Middle frontal gyrus (tissue), 1 donor: ENCODE data around the gene ATG4C.
"Not testable (repeated sequence)": the region's sequence is repeated elsewhere in the genome, so short reads cannot be mapped to it uniquely, and the experiment has no call there.

ENCODE experiments used
- DNase-seq: peaks from one replicate; pipeline ENCODE4 v3.0.0-alpha.2; 2015; ENCODE audit warnings: low spot score; ENCODE audit errors: extremely low spot score

The ATG4C gene

DNA sequence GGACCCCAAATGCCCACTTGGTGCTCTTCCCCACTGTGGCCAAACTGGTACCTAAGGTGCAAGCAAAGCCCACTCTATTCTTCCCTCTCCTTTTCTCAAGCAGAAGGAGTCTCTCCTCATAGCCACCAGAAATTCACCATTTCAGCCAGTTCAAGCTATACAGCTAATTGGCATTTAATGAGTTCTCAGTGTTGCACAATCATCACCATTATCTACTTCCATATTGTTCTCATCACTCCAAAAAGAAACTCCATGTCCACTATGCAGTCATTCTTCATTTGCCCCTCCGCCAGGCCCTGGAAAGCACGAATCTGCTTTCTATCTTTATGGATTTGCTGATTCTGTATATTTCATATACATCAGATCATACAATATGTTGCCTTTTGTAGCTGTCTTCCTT, 9.9 kb upstream of the ATG4C start:
- DNase-seq = no peak

DNA sequence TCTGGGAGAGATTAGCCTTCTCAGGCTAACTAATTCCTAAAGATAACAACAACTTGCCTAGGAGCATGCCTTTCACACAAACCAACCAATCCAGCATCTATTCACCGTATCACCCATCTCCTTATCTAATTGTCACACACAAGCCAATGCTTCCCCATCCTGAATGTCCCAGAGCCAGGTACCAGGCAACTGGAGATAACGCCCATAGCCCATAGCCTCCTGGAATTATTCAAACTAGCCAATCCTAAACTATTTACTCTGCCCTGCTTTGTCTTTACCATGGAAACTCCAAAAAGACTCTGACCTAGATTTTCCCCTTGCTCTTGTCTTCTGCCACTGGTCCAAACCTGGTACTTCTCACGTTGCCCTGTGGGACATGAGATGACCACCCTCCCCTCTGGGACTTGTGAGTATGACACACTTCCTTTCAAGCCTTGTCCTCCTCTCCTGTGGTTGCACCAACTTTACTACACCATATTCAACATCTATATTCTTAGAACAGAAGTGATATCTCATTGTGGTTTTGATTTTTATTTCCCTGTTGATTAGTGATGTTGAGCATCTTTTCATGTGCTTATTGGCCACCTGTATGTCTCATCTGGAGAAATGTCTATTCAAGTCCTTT, 8.8 kb upstream of the ATG4C start:
- DNase-seq = no peak

DNA sequence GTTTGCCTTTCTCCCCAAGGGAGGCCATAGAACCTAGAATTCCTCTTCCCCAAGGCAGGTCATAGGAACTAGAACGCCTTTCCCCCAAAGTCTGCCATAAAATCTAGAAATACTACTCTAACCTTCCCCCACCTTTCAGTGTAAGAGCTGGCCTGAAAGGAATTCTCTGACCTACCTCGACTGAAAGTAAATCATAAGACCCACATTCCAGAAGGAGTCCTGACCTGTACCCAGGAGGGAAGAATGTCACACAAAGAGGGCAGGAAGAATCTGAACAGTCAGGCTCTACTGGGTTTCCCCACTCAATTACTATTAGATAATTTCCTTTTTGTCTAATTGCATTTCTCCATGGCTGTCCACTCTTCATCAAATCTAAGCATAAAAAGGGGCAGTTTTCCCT, 5.7 kb upstream of the ATG4C start:
- no peak for DNase-seq

DNA sequence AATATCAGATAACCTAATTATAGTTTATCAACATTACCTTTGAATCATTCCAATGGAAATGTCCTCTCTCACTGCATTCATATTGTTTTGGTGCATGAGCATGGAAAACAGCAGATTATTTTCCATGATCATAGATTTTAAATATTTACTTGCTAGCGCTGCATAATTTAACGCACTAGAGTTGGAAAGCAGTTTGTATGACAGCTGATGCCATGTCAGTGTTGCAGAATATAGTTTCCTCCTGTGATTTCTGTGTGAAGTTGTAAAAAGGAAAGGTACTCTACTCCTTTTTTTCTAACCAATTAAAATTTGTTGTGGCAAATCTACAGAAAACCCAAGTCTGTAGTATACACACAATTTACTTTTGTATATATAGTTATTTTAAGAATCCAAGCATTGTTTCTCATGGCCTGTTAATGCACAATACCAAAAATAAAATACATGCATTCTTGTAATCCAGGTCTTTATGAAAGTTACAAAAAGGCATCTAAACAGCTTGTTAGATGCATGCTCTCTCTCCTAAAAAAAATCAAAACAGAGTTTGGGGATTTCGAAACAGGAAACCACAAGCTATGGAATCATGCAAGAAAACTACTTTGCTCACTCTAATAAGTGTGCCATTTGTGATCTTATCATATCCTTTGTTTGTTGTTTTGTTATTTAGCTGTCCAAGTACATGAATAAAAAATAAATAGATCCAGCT, 1.9 kb upstream of the ATG4C start:
- no peak for DNase-seq

DNA sequence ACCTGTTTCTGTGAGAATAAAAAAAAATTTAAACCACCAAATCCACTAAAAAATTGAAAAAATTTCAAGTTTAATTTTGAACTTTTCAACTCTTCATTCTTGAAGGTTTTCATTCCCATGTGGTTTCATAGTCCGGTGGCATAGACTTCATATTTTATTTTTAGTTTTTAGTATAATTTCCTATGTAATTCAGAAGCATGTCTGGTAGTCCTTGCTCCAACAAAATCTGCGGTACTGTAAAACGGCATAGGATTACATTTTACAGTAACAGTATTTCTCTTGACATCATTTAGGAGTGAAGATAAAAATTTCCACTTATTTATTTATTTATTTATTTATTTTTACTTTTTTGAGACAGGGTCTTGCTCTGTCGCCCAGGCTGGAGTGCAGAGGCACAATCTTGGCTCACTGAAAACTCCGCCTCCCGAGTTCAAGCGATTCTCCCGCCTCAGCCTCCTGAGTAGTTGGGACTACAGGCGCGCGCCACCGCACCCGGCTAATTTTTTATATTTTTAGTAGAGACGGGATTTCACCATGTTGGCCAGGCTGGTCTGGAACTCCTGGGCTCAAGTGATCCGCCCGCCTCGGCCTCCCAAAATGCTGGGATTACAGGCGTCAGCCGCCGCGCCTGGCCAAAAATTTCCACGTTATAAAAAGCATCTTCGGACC, 1.3 kb upstream of the ATG4C start:
- not testable (repeated sequence) for DNase-seq

DNA sequence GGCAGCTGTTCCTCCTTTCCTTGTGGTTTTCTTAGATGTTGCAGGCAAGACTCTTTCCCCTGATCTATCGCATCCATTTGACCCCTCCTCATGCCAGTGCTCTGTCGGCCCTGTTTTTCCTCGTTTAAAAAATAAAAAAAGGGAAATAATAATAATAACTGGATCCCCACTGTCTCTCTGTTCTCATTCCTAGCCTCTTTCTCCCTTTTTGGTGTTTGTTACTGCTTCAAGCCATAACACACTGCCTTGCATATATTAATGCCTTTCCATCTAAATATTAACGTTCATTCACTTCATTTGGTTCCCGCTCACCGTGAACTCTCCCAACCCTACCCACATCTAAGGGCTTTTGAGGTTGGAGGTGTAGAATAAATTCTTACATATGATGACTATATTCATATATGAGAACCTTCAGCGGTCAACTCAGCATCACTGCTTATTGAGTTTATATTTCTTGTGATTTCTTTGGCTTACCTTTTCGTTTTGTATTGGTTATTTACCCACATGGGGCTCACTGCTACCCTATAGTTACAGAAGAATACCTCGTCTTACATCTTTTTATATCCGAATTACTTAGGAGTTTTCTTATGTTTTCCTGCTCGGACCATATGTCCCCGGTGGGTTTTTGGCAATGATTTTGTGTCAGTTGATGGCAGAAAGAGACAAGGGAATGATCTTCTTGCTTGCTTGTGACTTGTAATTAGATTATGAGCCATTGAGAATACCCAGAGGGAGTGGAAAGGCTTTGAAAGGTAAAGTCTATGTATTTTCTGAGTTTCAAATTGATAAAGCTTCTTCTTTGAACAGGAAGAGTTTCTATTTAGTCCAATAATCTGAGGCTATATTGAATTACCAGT, 805 bp downstream of the ATG4C start:
- no peak for DNase-seq

DNA sequence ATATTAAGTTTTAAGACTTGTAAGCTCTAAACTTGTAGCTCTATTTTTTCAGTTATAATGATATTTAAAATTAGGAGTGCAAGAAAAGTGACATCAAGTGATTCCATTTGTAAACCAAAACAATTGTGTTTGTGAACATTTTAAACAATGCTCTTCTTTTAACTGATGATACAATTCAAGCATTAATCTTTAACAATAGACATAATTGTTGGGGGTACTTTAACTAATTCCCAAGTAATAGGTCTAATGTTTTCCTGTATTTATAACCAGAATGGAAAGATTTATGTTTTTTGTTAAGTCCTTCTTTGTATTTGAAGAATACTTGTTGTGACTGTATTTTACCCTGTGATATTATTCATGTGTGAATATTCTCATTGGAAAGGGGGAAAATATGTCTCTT, 6.8 kb downstream of the ATG4C start:
- DNase-seq = no peak

DNA sequence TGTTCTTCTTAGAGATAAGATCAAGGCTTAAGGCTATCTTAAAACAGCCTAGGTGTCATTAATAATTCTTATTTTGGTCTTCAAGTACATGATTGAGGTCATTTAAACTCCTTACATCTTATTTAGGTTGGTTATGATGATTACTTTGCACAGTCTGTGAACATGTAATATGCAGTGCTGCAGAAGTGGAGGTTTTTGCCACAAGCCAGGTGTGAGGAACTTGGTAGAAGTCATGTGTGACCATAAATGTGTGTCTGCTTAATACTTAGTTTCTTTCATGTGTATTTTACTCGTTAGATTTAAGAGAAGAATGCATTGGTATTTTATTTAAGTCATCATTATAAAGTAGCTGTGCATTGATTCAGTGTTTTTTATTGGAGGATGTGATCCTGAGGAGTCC, 10.1 kb downstream of the ATG4C start:
- DNase-seq = no peak

DNA sequence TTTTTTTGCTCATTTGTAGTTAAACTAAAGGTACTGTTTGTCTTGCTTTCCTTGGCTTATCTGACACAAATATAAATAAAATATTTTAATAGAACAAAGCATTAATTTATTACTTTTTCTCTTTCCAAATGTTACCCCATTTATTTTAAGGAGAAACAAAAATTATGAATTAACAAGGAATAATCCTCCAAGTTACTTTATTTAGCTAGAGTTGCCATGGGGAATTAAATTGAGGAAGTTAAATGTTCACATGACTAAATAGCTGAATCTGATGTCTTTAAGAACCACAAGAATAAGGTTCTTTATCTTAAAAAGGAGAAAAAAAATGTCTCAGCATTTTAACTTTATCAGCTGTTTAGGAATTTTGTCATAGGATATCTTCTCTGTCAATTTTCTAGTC, 12.3 kb downstream of the ATG4C start:
- no peak for DNase-seq

DNA sequence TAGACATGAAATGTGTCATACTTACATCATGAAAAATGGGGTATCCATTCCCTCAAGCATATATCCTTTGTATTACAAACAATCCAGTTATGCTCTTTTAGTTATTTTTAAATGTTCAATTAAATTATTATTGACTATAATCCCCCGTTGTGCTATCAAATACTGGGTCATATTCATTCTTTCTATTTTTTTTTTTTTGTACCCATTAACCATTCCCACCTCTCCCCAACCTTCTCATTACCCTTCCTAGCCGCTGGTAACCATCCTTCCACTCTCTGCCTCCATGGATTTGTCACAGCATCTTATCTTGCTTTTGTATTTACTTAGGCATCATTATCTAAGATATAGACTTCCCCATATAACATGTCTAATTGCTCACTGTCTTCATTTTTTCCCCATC, 15.8 kb downstream of the ATG4C start:
- DNase-seq = no peak

DNA sequence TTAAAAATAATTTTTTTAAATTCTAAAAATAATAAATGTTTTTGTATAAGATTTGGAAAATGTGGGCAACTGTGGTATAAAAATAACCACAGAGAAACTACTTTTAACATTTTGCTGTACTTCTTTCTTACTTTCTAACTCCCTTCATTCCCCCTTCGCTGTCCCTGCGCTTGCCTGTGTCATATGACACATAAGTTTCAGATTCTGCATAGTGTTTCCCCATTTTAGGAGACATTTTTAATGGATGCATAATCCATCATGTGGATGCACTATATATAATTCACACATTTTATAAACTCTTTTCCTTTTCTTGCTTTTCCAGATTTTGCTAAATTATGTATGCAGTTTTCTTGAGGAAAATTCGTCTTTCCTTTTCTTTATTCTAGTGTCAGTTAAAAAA, 16.3 kb downstream of the ATG4C start:
- no peak for DNase-seq

DNA sequence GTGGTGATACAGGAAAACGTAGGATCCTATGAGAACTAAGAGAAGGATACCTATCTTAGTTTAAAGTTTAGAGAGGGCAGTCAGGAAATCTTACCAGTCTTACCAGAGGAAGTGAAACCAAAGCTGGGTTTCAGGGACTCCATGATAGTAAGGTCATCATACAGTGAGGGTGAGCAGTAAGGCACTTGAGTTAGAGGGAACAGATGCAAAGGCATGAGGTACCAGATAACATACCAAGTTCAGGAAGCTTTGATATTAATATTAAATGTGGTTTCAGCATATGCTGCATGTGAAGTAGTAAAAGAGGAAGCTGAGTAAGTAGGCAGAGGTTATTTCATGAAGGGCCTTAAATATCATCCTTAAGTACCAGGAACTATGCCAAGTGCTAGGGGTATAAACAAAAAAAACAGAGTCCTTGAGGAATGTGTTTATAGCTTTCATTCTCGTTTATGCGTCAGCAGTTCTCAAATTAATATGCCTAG, 16.9 kb downstream of the ATG4C start:
- no peak for DNase-seq

DNA sequence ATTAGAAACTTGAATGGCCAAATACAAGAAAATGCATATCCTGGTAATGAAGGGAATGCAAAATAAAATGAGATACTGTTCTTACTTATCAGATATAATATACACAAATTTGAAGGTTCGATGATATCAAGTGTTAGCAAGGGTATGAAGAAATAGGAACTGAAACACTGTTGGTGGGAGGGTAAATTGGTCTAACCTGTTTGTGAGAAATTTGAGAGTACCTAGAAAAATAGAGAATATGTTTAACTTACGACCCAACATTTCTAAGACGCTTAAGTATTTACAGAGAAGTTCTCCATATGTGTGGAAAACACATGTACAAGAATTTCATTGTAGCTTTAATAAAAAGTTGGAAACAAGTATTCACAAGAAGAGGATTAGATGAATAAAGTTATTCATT, 25.9 kb downstream of the ATG4C start:
- no peak for DNase-seq

DNA sequence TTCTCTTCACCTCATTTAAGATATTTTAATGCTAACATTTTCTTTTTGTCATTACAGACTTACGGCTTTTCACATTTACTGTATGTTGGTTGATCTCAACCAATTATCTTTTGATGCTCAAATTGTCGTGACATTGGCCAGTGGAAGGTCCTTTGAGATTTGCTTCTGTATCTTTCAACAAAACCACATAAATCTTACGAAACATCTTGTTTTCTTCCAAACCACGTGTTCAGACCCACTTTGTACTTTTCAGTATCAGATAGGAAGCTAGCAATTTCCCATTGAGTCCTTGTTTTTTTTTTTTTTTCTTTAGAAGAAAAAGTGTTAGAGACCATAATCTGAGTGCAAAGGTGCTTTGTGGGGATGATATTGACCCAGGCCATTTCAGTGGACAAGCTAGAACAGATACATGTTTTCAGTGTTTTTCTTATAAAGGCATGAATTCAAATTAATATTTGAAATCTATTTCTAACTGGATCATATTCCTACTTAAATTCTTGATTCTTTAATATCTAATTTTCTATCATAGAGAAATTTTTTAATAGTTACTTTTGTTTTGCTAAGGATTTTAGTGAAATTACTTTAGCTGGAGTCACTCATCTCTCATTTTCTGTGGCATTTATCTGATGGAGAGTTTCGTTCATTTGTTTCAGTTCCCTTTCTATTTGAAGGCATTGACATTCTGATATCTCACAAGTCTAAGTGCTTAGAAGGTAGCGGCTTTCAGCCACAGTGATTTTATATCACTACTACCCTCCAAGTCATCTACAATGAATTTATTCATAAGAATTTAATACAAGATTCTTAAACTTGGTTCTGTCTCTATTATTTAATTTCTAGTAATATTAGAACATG, 26.7 kb downstream of the ATG4C start:
- DNase-seq = no peak

DNA sequence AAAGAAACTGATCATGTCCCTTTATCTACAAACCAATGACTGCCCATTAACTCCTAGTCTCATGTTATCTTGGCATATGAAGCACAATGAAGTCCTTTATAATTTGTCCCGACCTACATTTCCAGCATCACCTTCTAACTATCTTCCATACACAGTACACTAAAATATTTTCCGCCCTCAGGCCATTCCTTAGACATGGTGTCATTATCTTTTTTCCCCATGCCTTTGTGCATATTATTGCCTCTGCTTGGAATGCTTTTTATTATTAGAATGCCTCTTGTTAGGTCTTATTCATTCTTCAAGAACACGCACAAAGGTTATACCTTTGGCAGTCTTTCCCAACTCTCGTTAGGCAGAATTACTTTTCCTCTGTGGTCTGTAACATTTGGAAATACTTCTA, 39.6 kb downstream of the ATG4C start:
- DNase-seq = no peak

DNA sequence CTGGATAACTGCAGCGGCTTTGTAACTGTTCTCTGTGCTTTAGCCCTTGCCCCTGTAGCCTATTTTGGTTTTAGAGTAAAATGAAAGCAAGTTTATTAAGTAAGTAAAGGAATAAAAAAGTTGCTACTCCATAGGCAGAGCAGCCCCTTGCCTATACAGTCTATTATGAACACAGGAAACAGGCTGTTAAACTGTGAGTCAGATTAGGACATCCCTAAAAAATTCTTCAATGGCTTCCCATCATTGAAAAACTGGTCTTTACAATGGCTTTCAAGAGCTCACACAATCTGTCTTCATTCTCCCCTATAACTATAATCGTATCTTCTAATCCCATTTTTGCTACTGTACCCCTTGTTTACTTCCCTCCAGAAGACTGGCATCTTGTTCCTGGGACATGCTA, 43.0 kb downstream of the ATG4C start:
- DNase-seq = no peak

DNA sequence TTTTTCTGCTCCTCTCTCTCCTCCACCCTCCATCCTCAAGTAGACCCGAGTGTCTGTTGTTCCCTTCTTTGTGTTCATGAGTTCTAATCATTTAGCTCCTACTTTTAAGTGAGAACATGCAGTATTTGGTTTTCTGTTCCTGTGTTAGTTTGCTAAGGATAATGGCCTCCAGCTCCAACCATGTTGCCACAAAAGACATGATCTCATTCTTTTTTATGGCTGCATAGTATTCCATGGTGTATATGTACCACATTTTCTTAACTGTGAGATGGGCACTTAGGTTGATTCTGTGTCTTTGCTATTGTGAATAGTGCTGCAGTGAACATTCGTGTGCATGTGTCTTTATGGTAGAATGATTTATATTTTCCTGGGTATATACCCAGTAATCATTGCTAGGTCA, 43.9 kb downstream of the ATG4C start:
- not testable (repeated sequence) for DNase-seq

DNA sequence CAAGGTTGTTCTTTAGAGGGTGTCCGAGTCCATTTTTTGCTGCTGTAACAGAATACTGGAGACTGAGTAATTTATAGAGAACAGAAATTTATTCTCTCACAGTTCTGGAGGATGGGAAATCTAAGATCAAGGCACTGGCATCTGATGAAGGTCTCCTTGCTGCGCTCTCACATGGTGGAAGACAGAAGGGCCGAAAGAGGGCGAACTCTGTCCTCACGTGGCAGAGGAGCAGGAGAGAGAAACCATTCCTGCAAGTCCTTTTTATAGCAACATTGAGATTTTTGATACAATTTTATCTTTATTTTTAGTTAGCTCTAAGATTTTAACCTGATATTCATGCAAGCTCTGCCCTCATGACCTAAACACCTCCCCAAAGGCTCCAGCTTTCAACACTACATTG, 48.3 kb downstream of the ATG4C start:
- DNase-seq = no peak

DNA sequence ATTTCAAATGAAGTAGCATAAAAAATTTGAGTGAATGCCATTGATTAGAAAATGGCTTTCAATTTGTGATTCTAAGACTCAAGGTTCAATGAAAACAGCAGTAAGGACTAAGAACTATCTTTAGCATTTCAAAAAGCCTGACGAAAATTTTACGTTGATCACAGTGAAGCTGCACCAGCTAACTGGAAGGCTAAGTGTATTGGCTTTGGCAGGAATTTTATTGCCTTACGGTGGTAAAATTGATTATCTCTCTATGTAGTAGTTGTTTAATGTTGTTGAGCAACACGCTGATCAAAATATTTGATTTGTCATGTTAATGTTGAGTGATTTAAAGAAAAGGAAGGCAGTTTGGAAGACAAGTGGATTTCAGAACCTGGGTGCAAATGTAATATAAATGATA, 49.6 kb downstream of the ATG4C start:
- no peak for DNase-seq

DNA sequence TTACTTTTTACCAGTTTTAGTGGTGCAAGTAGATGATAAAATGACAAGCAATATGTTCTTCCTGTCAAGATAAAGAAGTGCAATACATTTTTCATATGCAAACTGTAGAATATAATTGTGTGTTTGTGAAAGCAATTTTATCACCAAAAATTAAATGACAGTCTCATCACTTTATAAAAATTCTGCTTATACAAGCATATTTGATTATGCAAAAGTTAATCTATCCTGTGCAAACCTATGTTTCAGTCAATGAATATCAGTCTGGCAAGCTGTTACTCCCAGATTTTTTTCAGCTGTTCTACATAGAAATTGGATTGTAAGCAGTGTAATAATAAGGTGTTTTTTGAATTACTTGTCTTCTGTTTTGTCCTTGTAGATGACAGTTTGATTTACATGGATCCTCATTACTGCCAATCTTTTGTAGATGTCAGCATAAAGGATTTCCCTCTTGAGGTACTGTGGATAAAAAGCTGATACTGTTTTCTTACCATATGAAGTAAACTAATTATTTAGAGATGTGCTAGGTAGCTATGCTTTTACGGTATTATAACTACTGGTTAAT, 50.5 kb downstream of the ATG4C start:
- DNase-seq = no peak
